Right lobe of liver (tissue), 4 donors: ENCODE measurements around the gene SFRP5.

Experiments
- CTCF ChIP-seq, 4 donors: fragments of 200-600 bp in 3 of 4; fragments of 450-650 bp in 1 of 4; IDR thresholded peaks; one replicate each; pipeline versions ENCODE4 v1.5.1 to v1.8.0; 2016 to 2022; ENCODE audit warnings: antibody characterized with exemption in 4 of 4, mild to moderate bottlenecking in 2 of 4
- POLR2A ChIP-seq: fragments of 450-650 bp; IDR thresholded peaks from one replicate; pipeline ENCODE4 v1.6.1; 2017; ENCODE audit warnings: antibody characterized with exemption, mild to moderate bottlenecking
- donor health status: DM: no; HTN: no; CAD: no.
- donor health status: DM: no; HTN: no; CAD: no.
- donor health status: DM: no; HTN: yes; CAD: no.

DNA sequence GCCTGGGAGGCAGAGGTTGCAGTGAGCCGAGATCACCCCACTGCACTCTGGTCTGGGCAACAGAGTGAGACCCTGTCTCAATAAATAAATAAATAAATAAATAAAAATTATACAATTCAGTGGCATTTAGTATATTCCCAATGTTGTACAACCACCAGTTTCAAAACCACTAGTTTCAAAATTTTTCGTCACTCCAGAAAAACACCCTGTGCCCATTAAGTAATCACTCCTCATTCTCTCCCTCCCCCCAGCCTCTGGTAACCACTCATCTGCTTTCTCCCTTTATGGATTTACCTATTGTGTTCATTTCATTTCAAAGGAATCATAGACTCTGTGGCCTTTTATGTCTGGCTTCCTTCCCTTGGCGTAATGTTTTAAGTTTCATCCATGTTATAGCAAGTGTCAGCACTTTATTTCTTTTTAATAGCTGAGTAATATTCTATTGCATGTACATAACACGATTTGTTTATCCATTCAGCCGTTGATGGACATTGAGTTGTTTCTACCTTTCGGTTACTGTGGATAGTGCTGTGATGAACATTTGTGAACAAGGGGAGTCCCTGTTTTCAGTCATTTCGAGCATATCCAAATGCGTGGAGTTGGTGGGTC lies 48.4 kb upstream of the SFRP5 start:
- TF ChIP-seq CTCF (IDR thresholded peaks at IDR 0.05): no peak
- no peak for TF ChIP-seq POLR2A
